KMS-11 (cell line): ENCODE measurements around the gene FYN.

Experiments
- H2AFZ ChIP-seq: fragments of 200-600 bp; sonication (generic); 2 replicates; pipeline ENCODE4 v1.6.1; 2016; ENCODE audit warnings: antibody characterized with exemption, mixed run types, low read depth
- H3K27ac ChIP-seq: fragments of 200-600 bp; sonication (generic); 2 replicates; pipeline ENCODE4 v1.6.1; 2016; ENCODE audit warnings: mild to moderate bottlenecking, mixed run types
- H3K27me3 ChIP-seq: fragments of 200-600 bp; sonication (generic); 2 replicates; pipeline ENCODE4 v1.6.1; 2017; ENCODE audit warnings: mild to moderate bottlenecking, low read depth, mixed run types, moderate library complexity; ENCODE audit not compliant: insufficient read depth
- H3K36me3 ChIP-seq: fragments of 200-600 bp; sonication (generic); 2 replicates; pipeline ENCODE4 v1.6.1; 2017; ENCODE audit warnings: mild to moderate bottlenecking, mixed run types; ENCODE audit not compliant: insufficient read depth
- H3K4me1 ChIP-seq: fragments of 200-600 bp; sonication (generic); 2 replicates; pipeline ENCODE4 v1.6.1; 2016; ENCODE audit warnings: mild to moderate bottlenecking, low read depth, mixed run types; ENCODE audit not compliant: poor library complexity, severe bottlenecking
- H3K4me2 ChIP-seq: fragments of 200-600 bp; sonication (generic); 2 replicates; pipeline ENCODE4 v1.7.0; 2016; ENCODE audit warnings: mild to moderate bottlenecking, mixed run types
- H3K4me3 ChIP-seq: fragments of 200-600 bp; sonication (generic); IDR thresholded peaks from 2 replicates; pipeline ENCODE4 v1.6.1; 2017; ENCODE audit warnings: low read depth, low read length, mixed read lengths; ENCODE audit not compliant: insufficient read depth
- H3K79me2 ChIP-seq: fragments of 200-600 bp; sonication (generic); 2 replicates; pipeline ENCODE4 v1.6.1; 2016; ENCODE audit warnings: low read depth, mixed run types; ENCODE audit not compliant: insufficient read depth
- H3K9ac ChIP-seq: fragments of 200-600 bp; sonication (generic); 2 replicates; pipeline ENCODE4 v1.6.1; 2016; ENCODE audit warnings: mild to moderate bottlenecking, mixed run types
- H4K20me1 ChIP-seq: fragments of 200-600 bp; sonication (generic); 2 replicates; pipeline ENCODE4 v1.6.1; 2016; ENCODE audit warnings: mild to moderate bottlenecking, mixed run types; ENCODE audit not compliant: insufficient read depth
- CTCF ChIP-seq: fragments of 200-600 bp; sonication (generic); conservative IDR thresholded peaks from 2 replicates; pipeline ENCODE4 v1.6.1; 2017; ENCODE audit warnings: low read depth, mild to moderate bottlenecking, antibody characterized with exemption, low read length, moderate library complexity, mixed read lengths

FYN gene

GRCh38 chr6:111866857-111867256, 6.4 kb downstream of the FYN start:
- Histone ChIP-seq H4K20me1 (no peaks in the 10 kb centered on the region), H3K4me1 (peaks cover 16% of the 10 kb centered on the region), H2AFZ (no peak overlapping the region), H3K79me2 (peaks cover 31% of the 10 kb centered on the region), H3K27me3 (no peaks in the 10 kb centered on the region), H3K27ac (no peak overlapping the region), H3K36me3 (no peaks in the 10 kb centered on the region), H3K4me2 (no peak overlapping the region), H3K4me3 (no peak overlapping the region), H3K9ac (no peak overlapping the region)
- TF ChIP-seq CTCF: no peak

- Histone ChIP-seq H3K27ac (no peak overlapping the region), H4K20me1 (no peaks in the 10 kb centered on the region)
- TF ChIP-seq CTCF: no peak
Observed at GRCh38 chr6:111865909-111866546, 7.2 kb downstream of the FYN start.

GRCh38 chr6:111865049-111865585, 8.1 kb downstream of the FYN start:
- H3K4me1 ChIP-seq: peaks cover 3% of the 10 kb centered on the region
- H3K79me2 ChIP-seq: peaks cover 26% of the 10 kb centered on the region; the same call in 1 of the 2 replicates
- no peak overlapping the region for H3K27ac ChIP-seq
- no peaks in the 10 kb centered on the region for H3K27me3 ChIP-seq
- no peak overlapping the region for H3K4me2 ChIP-seq
- no peak overlapping the region for H3K9ac ChIP-seq
- no peak overlapping the region for H3K4me3 ChIP-seq
- no peak overlapping the region for H2AFZ ChIP-seq
- H4K20me1 ChIP-seq: no peaks in the 10 kb centered on the region
- TF ChIP-seq CTCF: no peak
- no peaks in the 10 kb centered on the region for H3K36me3 ChIP-seq

More at GRCh38 chr6:111865909-111866546, 7.2 kb downstream of the FYN start:
- Histone ChIP-seq H3K4me3 (no peak overlapping the region), H3K9ac (no peak overlapping the region), H3K4me1 (peaks cover 10% of the 10 kb centered on the region), H3K27me3 (no peaks in the 10 kb centered on the region), H2AFZ (no peak overlapping the region), H3K4me2 (no peak overlapping the region), H3K79me2 (peaks cover 31% of the 10 kb centered on the region; the same call in 1 of the 2 replicates), H3K36me3 (no peaks in the 10 kb centered on the region)

GRCh38 chr6:111864138-111865048, 8.9 kb downstream of the FYN start:
- H4K20me1 ChIP-seq: no peaks in the 10 kb centered on the region
- H3K27me3 ChIP-seq: no peaks in the 10 kb centered on the region
- no peak overlapping the region for H3K4me3 ChIP-seq
- no peak overlapping the region for H2AFZ ChIP-seq
- no peak overlapping the region for H3K4me2 ChIP-seq
- H3K79me2 ChIP-seq: peaks cover 19% of the 10 kb centered on the region; the same call in 1 of the 2 replicates
- H3K36me3 ChIP-seq: no peaks in the 10 kb centered on the region
- TF ChIP-seq CTCF: no peak
- no peak overlapping the region for H3K27ac ChIP-seq
- H3K4me1 ChIP-seq: no peaks in the 10 kb centered on the region
- H3K9ac ChIP-seq: no peak overlapping the region
